Spleen (tissue), 11 donors: Measurements from ENCODE around the gene FAM222A. TPM values are rescaled to one million over a fixed set of nuclear protein-coding genes. Genes with fewer than 3 reads are reported as not detected.

Experiments used
- DNase-seq: peaks from one replicate; pipeline ENCODE4 v3.0.0-alpha.2; 2020
- H3K27ac ChIP-seq, 8 donors: fragments of 200-600 bp; sonication (generic) in 7 of 8; 1 replicate in 4 of 8; 2 replicates in 4 of 8; pipeline versions ENCODE4 v1.5.0 to v1.8.0; 2016 to 2021; ENCODE audit warnings: inconsistent platforms in 4 of 8, mild to moderate bottlenecking in 4 of 8, moderate library complexity in 1 of 8
- H3K27me3 ChIP-seq, 7 donors: fragments of 200-600 bp; sonication (generic) in 6 of 7; replicated peaks in 1 of 7; 1 replicate in 4 of 7; 2 replicates in 3 of 7; pipeline versions ENCODE4 v1.5.0 to v1.8.0; 2016 to 2021; ENCODE audit warnings: inconsistent platforms in 3 of 7, mild to moderate bottlenecking in 1 of 7
- H3K36me3 ChIP-seq, 6 donors: fragments of 200-600 bp; sonication (generic) in 5 of 6; 1 replicate in 4 of 6; 2 replicates in 2 of 6; pipeline versions ENCODE4 v1.5.0 to v1.8.0; 2016 to 2021; ENCODE audit warnings: inconsistent platforms in 2 of 6
- H3K4me1 ChIP-seq, 6 donors: fragments of 200-600 bp; sonication (generic) in 5 of 6; 1 replicate in 3 of 6; 2 replicates in 3 of 6; pipeline versions ENCODE4 v1.5.0 to v1.8.0; 2016 to 2021; ENCODE audit warnings: inconsistent platforms in 3 of 6
- H3K4me3 ChIP-seq, 8 donors: fragments of 200-600 bp; sonication (generic) in 7 of 8; 1 replicate in 4 of 8; 2 replicates in 4 of 8; pipeline versions ENCODE4 v1.5.0 to v1.8.0; 2016 to 2021; ENCODE audit warnings: inconsistent platforms in 4 of 8, mild to moderate bottlenecking in 4 of 8, moderate library complexity in 2 of 8
- H3K9me3 ChIP-seq, 8 donors: fragments of 200-600 bp; sonication (generic) in 7 of 8; 1 replicate in 4 of 8; 2 replicates in 4 of 8; pipeline versions ENCODE4 v1.5.0 to v1.8.0; 2016 to 2021; ENCODE audit warnings: inconsistent platforms in 4 of 8
- CTCF ChIP-seq, 11 experiments: fragments of 200-600 bp in 7 of 11; fragments of 450-650 bp in 4 of 11; sonication (generic) in 4 of 11; IDR thresholded peaks in 8 of 11; conservative IDR thresholded peaks in 3 of 11; 1 replicate in 7 of 11; 2 replicates in 4 of 11; pipeline versions ENCODE4 v1.4.0 to v1.8.0; 2016 to 2021; ENCODE audit warnings: antibody characterized with exemption in 11 of 11, inconsistent platforms in 4 of 11, mild to moderate bottlenecking in 1 of 11
- POLR2A ChIP-seq, 3 donors: fragments of 450-650 bp; IDR thresholded peaks; one replicate each; pipeline ENCODE4 v1.5.1; 2017; ENCODE audit warnings: antibody characterized with exemption in 3 of 3, mild to moderate bottlenecking in 1 of 3
- POLR2AphosphoS5 ChIP-seq, 3 donors: sonication (generic); formaldehyde crosslinking; IDR thresholded peaks; one replicate each; pipeline ENCODE4 v1.5.1; 2017; ENCODE audit warnings: antibody characterized with exemption in 3 of 3
- WGBS, 5 donors: extraction: QIAGEN DNeasy Blood & Tissue Kit in 3 of 5; methylation state at CpG; one replicate each; pipeline versions ENCODE4 v1.1.5 to v1.1.7; 2013 to 2018; 5-methylcytosine and 5-hydroxymethylcytosine counted together
- intact Hi-C: fragments of 100-400 bp; cut with DNase I; formaldehyde crosslinking; loops from one replicate; pipeline ENCODE4 v1.15.0; 2023; ENCODE audit warnings: low total_unique reads
- polyA plus RNA-seq, 3 donors: library from polyadenylated mRNA; stranded (reverse); fragments of 200-250 nt; gene quantifications; one replicate each; pipeline ENCODE4 v1.2.1, GENCODE V29; 2013
- total RNA-seq, 7 donors: library from RNA; depleted of rRNA in 3 of 7; stranded (reverse); fragments of >200 nt in 3 of 7; fragmentation: NEBNext Ultra II Directional in 4 of 7; extraction: Animal tissue kit (Norgen Biotek cat#: 25700) in 4 of 7; gene quantifications; one replicate each; pipeline versions ENCODE4 v1.1.0 to v1.2.1, GENCODE V29; 2016 to 2021
- donor health status: healthy with polysubstance abuse.
- donor health status: DM: no; HTN: no; CAD: no; lungs with moderate emphysema.
- donor health status: DM: no; HTN: no; CAD: no.
- donor health status: Bipolar disorder and iron deficiency.
- donor health status: healthy.
- donor health status: DM: no; HTN: no; CAD: no.
- donor health status: DM: yes; HTN: yes; CAD: no.

The FAM222A gene
- total and polyA plus RNA-seq, 10 donors = 1.3 to 30.7 (median 16.8) TPM

DNA sequence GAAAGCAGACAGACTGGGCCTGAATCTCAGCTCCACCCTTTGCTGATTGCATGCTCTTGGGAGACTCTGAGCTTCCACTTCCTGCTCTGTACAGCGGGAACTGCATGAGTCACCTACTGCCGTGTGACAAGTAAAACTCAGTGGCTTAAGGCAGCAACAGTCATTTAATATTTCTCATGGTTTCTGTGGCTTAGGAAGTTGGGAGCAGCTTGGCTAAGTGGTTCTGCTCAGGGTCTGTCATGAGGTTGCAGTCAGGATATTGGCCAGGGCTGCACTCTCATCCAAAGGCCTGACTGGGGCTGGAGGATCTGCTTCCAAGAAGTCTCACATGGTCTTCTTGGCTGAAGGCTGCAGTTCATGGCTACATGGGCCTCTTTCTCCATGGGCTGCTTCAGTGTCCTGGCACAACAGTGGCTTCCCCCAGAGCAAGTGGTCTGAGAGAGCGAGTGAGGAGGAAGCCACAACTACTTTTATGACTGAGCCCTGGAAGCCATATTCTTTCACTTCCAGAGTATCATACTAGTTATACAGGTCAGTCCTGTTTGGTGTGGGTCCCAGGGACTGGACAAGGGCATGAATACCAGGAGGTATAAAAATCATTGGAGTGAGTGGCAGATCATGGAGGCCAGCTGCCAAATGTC is 49.7 kb downstream of the FAM222A start:
- no peak for DNase-seq
- 30 to 60% (median 39%) methylated on average over 3 of the region's 3 CpGs for WGBS, 5 donors
- Histone ChIP-seq H3K27me3 (no peaks in the 10 kb centered on the region), H3K9me3 (peaks cover 0 to 12% (median 9%) of the 10 kb centered on the region in 8 donors), H3K4me3 (no peak overlapping the region), H3K36me3 (peaks cover 0 to 6% (median 2%) of the 10 kb centered on the region in 6 donors), H3K27ac (peak overlapping the region in 4 of 8 donors; percentile 27 to 69 (median 44)), H3K4me1 (peaks cover 0 to 46% (median 23%) of the 10 kb centered on the region in 6 donors)
- intact Hi-C loops = no loop called here
- no peak for TF ChIP-seq CTCF (IDR thresholded peaks at IDR 0.05 in 8 of 11, conservative IDR thresholded peaks at IDR 0.05 in 3 of 11)
- no peak for TF ChIP-seq POLR2A (IDR thresholded peaks at IDR 0.05)
- no peak for TF ChIP-seq POLR2AphosphoS5 (IDR thresholded peaks at IDR 0.05)

GRCh38 chr12:109764123-109764522 is 50.5 kb downstream of the FAM222A start:
- WGBS, 5 donors = 90 to 98% (median 93%) methylated on average over 3 of the region's 3 CpGs
- intact Hi-C loops = no loop called here
- Histone ChIP-seq H3K36me3 (peaks cover 0 to 14% (median 3%) of the 10 kb centered on the region in 6 donors), H3K27ac (no peak overlapping the region), H3K4me1 (peaks cover 0 to 41% (median 23%) of the 10 kb centered on the region in 6 donors), H3K4me3 (no peak overlapping the region), H3K27me3 (no peaks in the 10 kb centered on the region), H3K9me3 (peaks cover 0 to 12% (median 9%) of the 10 kb centered on the region in 8 donors)
- TF ChIP-seq POLR2AphosphoS5 (IDR thresholded peaks at IDR 0.05) = no peak
- no peak for TF ChIP-seq CTCF (IDR thresholded peaks at IDR 0.05 in 8 of 11, conservative IDR thresholded peaks at IDR 0.05 in 3 of 11)
- TF ChIP-seq POLR2A (IDR thresholded peaks at IDR 0.05) = no peak
- DNase-seq = no peak

DNA sequence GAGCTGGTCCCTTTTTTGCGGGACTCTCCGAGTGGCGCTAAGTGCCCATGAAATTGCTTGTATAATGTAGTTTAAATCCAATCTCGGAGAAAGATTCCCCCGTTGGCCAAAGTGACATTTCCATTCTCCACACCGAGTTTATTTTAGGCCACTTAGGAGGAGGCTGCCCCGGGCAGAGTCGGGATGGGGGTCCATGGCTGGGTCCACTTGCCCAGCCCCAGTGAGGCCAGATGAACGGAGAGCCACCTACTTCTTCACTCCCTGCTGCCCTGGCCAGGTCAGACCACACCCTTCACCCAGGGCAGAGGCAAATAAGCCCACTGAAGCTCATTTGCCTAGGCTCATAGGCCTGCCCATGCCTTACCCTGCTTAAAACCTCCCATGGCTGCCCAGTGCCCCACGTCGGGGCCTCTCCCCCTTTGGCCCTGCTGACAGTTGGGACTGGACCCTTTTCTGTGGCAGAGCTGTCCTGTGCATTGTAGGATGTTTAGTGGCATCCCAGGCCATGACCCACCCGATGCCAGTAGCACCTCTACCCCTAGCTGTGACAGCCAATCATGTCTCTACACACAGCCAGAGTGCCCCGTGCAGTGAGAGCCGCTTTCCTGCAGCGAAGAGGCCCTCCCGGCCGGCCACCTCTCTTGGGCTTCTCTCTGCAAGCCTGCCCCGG is 51.3 kb downstream of the FAM222A start:
- Histone ChIP-seq H3K4me1 (peaks cover 0 to 33% (median 21%) of the 10 kb centered on the region in 6 donors), H3K27me3 (no peaks in the 10 kb centered on the region), H3K36me3 (peaks cover 0 to 21% (median 3%) of the 10 kb centered on the region in 6 donors), H3K9me3 (peaks cover 0 to 12% (median 9%) of the 10 kb centered on the region in 8 donors), H3K27ac (no peak overlapping the region), H3K4me3 (no peak overlapping the region)
- TF ChIP-seq POLR2AphosphoS5 (IDR thresholded peaks at IDR 0.05) = no peak
- no peak for TF ChIP-seq CTCF (IDR thresholded peaks at IDR 0.05 in 8 of 11, conservative IDR thresholded peaks at IDR 0.05 in 3 of 11)
- no peak for TF ChIP-seq POLR2A (IDR thresholded peaks at IDR 0.05)
- intact Hi-C loops = no loop called here
- DNase-seq = no peak
- WGBS, 5 donors = 88 to 93% (median 90%) methylated on average over 17 to 18 of the region's 18 CpGs

DNA sequence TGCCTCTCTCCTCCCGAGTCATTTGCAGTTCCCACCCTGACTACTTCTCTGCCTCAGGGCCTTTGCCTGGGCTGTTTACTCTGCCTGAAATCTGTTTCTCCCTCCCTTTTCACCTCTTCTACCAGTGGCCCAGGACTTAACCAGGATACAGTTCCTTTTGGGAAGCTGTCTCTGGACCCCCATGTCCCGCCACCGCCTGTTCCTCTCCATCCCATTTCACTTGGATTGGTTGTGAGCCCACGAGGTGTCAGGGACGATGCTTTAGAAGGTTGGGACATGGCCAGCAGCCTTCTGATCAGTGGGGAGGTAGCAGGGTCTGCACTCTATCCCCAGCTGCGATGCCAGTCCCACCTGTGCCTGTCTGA is 51.8 kb downstream of the FAM222A start:
- peaks cover 0 to 12% (median 9%) of the 10 kb centered on the region in 8 donors for H3K9me3 ChIP-seq
- H3K27me3 ChIP-seq = no peaks in the 10 kb centered on the region
- intact Hi-C loops = no loop called here
- TF ChIP-seq POLR2AphosphoS5 (IDR thresholded peaks at IDR 0.05) = no peak
- no peak for TF ChIP-seq POLR2A (IDR thresholded peaks at IDR 0.05)
- no peak for TF ChIP-seq CTCF (IDR thresholded peaks at IDR 0.05 in 8 of 11, conservative IDR thresholded peaks at IDR 0.05 in 3 of 11)
- DNase-seq = no peak
- peaks cover 0 to 21% (median 3%) of the 10 kb centered on the region in 6 donors for H3K36me3 ChIP-seq
- no peak overlapping the region for H3K4me3 ChIP-seq
- peaks cover 0 to 28% (median 17%) of the 10 kb centered on the region in 6 donors for H3K4me1 ChIP-seq
- H3K27ac ChIP-seq = no peak overlapping the region
- WGBS, 5 donors = 89 to 96% (median 92%) methylated on average over 6 of the region's 6 CpGs
